ENCODE data around the gene ADPRHL1.

Gene ADPRHL1

GRCh38 chr13:113418722-113419049, 34.6 kb downstream of the ADPRHL1 start:
- in situ Hi-C loops (cut with MboI; ENCODE audit: low sequenced_read_pairs): no loop called here

GRCh38 chr13:113417836-113418721, 35.2 kb downstream of the ADPRHL1 start:
- in situ Hi-C loops (cut with MboI; ENCODE audit: low sequenced_read_pairs): no loop called here

GRCh38 chr13:113417008-113417751, 36.1 kb downstream of the ADPRHL1 start:
- in situ Hi-C loops (cut with MboI; ENCODE audit: low sequenced_read_pairs): no loop called here

- in situ Hi-C loops (cut with MboI; ENCODE audit: low sequenced_read_pairs): no loop called here
Observed at GRCh38 chr13:113415825-113416224, 37.5 kb downstream of the ADPRHL1 start.

- in situ Hi-C loops (cut with MboI; ENCODE audit: low sequenced_read_pairs): no loop called here
Observed at GRCh38 chr13:113415032-113415431, 38.3 kb downstream of the ADPRHL1 start.

GRCh38 chr13:113414335-113414734, 39.0 kb downstream of the ADPRHL1 start:
- in situ Hi-C loops (cut with MboI; ENCODE audit: low sequenced_read_pairs): no loop called here

- in situ Hi-C loops (cut with MboI; ENCODE audit: low sequenced_read_pairs): no loop called here
Observed at GRCh38 chr13:113413898-113414282, 39.4 kb downstream of the ADPRHL1 start.

GRCh38 chr13:113413178-113413897, 40.0 kb downstream of the ADPRHL1 start:
- in situ Hi-C loops (cut with MboI; ENCODE audit: low sequenced_read_pairs): no loop called here

GRCh38 chr13:113412440-113412839, 40.8 kb downstream of the ADPRHL1 start:
- in situ Hi-C loops (cut with MboI; ENCODE audit: low sequenced_read_pairs): no loop called here

GRCh38 chr13:113411216-113412023, 41.9 kb downstream of the ADPRHL1 start:
- in situ Hi-C loops (cut with MboI; ENCODE audit: low sequenced_read_pairs): no loop called here

- in situ Hi-C loops (cut with MboI; ENCODE audit: low sequenced_read_pairs): no loop called here
Observed at GRCh38 chr13:113410472-113411201, 42.7 kb downstream of the ADPRHL1 start.

- in situ Hi-C loops (cut with MboI; ENCODE audit: low sequenced_read_pairs): no loop called here
Observed at GRCh38 chr13:113408562-113408961, 44.7 kb downstream of the ADPRHL1 start.

GRCh38 chr13:113407531-113408393, 45.5 kb downstream of the ADPRHL1 start:
- in situ Hi-C loops (cut with MboI; ENCODE audit: low sequenced_read_pairs): no loop called here

- in situ Hi-C loops (cut with MboI; ENCODE audit: low sequenced_read_pairs): no loop called here
Observed at GRCh38 chr13:113407103-113407530, 46.2 kb downstream of the ADPRHL1 start.

GRCh38 chr13:113406321-113407102, 46.8 kb downstream of the ADPRHL1 start:
- in situ Hi-C loops (cut with MboI; ENCODE audit: low sequenced_read_pairs): no loop called here

- in situ Hi-C loops (cut with MboI; ENCODE audit: low sequenced_read_pairs): no loop called here
Observed at GRCh38 chr13:113405481-113406300, 47.6 kb downstream of the ADPRHL1 start.

GRCh38 chr13:113404723-113405471, 48.4 kb downstream of the ADPRHL1 start:
- in situ Hi-C loops (cut with MboI; ENCODE audit: low sequenced_read_pairs): no loop called here

Data from HL-60/S4 treated with retinoic acid at 250 ng/mL for 4 days and 3 days (cell line).